GM18951 (cell line): ENCODE results near the gene FOXP3.

Source experiments
- POLR2A ChIP-seq: IDR thresholded peaks from 4 replicates; pipeline ENCODE4 v1.6.1; 2011; ENCODE audit warnings: mild to moderate bottlenecking; ENCODE audit not compliant: insufficient read length, insufficient read depth; ENCODE audit errors: extremely low read depth
- in situ Hi-C: fragments of 300-500 bp; cut with MboI; formaldehyde crosslinking; loops from one replicate; pipeline ENCODE4 v1.12.0; 2022; ENCODE audit warnings: low sequenced_read_pairs, mixed read lengths, inconsistent platforms; ENCODE audit not compliant: unreplicated experiment

The FOXP3 gene

GRCh38 chrX:49287665-49288064 is 23.2 kb upstream of the FOXP3 start:
- in situ Hi-C loops = no loop called here
- no peak for TF ChIP-seq POLR2A

DNA sequence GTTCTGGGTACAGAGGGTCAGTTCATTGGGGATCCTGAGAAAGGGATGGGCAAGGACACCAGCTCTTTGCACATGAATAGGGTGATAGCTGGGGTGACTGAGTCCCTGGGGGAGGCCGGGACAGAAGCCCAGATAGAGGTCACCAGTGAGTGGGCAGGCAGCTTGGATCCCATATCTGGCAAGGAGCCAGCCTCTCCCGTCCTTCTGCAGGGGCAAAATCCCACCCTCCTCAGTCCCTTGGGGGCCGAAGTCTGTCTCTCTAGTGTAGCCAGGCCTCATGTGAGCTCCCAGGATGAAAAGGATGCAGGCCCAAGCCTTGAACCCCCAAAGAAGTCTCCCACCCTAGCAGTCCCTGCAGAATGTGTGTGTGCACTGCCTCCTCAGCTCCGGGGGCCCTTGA is 22.1 kb upstream of the FOXP3 start:
- TF ChIP-seq POLR2A = no peak
- in situ Hi-C loops = no loop called here

DNA sequence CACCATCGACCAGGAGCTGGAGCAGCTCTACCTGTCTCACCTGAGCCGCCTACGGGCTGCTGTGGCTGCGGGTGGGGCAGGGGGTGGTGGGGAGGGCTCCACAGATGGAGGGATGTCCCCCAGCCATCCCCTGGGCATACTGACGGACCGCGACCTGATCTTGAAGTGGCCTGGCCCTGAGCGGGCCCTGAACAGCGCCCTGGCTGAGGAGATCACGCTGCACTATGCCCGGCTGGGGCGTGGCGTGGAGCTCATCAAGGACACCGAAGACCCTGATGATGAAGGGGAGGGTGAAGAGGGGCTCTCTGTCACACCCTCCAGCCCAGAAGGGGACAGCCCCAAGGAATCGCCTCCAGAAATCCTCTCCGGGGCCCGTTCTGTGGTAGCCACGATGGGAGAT is 21.6 kb upstream of the FOXP3 start:
- in situ Hi-C loops = no loop called here
- no peak for TF ChIP-seq POLR2A

DNA sequence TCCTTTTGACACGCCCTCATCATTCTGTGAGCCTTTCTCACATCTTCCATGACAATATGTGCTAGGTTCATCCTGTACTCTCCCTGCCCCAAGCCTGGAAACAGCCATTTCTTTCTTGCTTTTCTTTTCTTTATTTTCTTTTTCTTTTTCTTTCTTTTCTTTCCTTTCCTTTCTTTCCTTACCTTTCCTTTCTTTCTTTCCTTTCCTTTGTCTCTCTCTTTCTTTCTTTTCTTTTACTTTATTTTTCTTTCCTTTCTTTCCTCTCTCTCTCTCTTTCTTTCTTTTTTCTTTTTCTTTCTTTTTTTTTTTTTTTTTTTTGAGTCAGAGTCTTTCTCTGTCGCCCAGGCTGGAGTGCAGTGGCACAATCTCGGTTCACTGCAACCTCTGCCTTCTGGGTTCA is 19.7 kb upstream of the FOXP3 start:
- TF ChIP-seq POLR2A = no peak
- in situ Hi-C loops = no loop called here

DNA sequence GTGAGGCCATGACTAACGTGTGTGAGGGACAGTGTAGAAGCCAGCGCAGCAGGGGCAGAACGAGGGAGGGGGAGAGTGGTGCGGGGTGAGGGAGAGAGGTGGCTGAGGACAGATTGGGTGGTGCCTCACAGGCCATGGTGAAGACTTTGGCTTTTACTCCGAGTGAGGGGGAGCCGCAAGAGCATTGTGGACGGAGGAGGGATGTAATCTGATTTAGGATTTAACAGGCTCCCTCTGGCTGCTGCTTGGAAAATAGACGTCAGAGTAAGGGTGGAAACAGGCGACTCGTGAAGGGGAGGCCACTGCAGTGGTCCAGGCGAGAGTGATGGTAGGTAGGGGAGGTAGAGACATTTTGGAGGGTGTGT is 18.1 kb upstream of the FOXP3 start:
- in situ Hi-C loops = no loop called here
- no peak for TF ChIP-seq POLR2A

- no peak for TF ChIP-seq POLR2A
- in situ Hi-C loops = no loop called here
These were observed 13.6 kb upstream of the FOXP3 start for GRCh38 chrX:49278081-49278480.

- no peak for TF ChIP-seq POLR2A
- in situ Hi-C loops = no loop called here
These were observed 13.0 kb upstream of the FOXP3 start for GRCh38 chrX:49277535-49277830.

GRCh38 chrX:49276671-49277534 is 12.4 kb upstream of the FOXP3 start:
- no peak for TF ChIP-seq POLR2A
- in situ Hi-C loops = no loop called here

- in situ Hi-C loops = no loop called here
- TF ChIP-seq POLR2A = no peak
These were observed 11.7 kb upstream of the FOXP3 start for GRCh38 chrX:49276207-49276606.

- TF ChIP-seq POLR2A = no peak
- in situ Hi-C loops = no loop called here
These were observed 8.7 kb upstream of the FOXP3 start for GRCh38 chrX:49273181-49273727.

DNA sequence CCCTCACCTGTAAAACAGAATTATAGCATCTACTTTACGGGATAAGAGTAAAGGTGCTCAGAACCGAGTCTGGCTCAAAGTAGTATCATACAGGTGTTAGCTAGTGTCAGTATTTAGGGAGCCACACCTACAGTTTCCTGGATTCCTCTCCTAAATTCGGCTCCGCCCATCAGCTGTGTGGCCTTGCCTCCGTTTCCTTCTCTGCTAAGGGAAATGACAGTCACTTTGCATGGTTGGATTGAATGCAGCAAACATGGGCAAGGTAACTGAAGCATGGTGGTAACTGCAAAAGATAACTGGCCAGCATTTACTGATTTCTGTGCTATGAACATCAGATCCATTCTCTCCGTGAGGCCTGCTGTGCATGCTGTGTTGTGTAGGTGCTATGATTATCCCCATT is 7.9 kb upstream of the FOXP3 start:
- no peak for TF ChIP-seq POLR2A
- in situ Hi-C loops = no loop called here

GRCh38 chrX:49271341-49271740 is 6.8 kb upstream of the FOXP3 start:
- in situ Hi-C loops = no loop called here

DNA sequence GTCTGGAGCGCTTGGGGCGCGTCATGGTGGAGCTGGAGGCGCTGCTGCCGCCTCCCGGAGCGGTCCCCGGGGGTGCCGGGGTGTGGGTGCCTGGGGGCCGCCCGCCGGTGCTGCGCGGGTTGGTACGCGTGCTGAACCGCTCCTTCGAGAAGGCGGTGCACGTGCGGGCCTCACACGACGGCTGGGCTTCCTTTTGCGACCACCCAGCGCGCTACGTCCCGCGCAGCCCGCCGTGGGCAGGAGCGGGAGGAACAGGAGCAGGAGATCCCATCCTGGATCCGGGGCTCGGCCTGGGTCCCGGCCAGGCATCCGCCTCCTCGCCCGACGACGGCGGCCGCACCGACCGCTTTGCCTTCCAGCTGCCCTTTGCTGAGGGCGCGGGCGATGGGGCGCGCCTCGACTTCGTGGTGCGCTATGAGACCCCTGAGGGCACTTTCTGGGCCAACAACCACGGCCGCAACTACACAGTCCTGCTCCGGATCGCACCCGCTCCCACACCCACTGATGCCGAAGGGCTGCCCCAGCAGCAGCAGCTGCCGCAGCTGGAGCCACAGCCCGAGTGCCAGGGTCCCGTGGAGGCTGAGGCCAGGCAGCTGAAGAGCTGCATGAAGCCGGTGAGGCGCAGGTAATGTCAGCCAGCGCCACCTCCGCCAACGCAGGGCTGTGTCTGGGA is 5.9 kb upstream of the FOXP3 start:
- no peak for TF ChIP-seq POLR2A
- in situ Hi-C loops = no loop called here

More at GRCh38 chrX:49271341-49271740, 6.8 kb upstream of the FOXP3 start:
- no peak for TF ChIP-seq POLR2A

DNA sequence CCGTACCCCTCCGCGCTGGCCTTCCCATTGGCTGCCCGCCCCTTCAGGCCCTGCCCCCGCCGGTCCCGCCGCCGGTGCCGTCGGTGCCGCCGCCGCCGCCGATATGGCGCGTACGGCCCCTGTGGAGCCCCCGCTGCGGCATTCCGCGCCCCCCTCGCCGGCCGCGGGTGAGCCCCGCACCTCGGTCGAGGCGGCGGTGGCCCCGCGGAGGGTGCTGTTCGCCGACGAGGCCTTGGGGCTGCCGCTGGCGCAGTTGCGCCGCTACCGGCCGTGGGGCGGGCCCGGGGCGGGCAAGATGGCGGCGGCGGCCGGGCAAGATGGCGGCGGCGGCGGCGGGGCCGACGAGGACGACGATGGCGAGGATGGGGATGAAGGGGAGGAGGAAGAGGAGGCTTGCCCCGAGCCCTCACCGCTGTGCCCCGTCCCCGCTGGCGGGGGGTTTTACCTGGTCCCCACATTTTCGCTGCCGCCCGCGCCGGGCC is 5.3 kb upstream of the FOXP3 start, which contains the start of gene PPP1R3F:
Gene PPP1R3F (plus strand): TSS at position 27 of the 482 bp plus-strand sequence. CDS start 77 bp downstream, at position 104.
- in situ Hi-C loops = no loop called here
- peak; percentile 70 for TF ChIP-seq POLR2A
